HuH-7.5 (cell line): ENCODE data around the gene CACNA1B.
"Not testable (repeated sequence)": the region's sequence is repeated elsewhere in the genome, so short reads cannot be mapped to it uniquely, and the experiment has no call there.

ENCODE experiments used
- DNase-seq: peaks from one replicate; pipeline ENCODE4 v3.0.0; 2011; ENCODE audit warnings: low spot score

Gene CACNA1B

GRCh38 chr9:138015021-138015829 is 137.6 kb downstream of the CACNA1B start:
- no peak for DNase-seq

GRCh38 chr9:138016406-138017187 is 139.0 kb downstream of the CACNA1B start:
- no peak for DNase-seq

- DNase-seq: no peak
Observed at GRCh38 chr9:138017200-138017599, 139.6 kb downstream of the CACNA1B start.

GRCh38 chr9:138019514-138019913 is 141.9 kb downstream of the CACNA1B start:
- DNase-seq: not testable (repeated sequence)

- no peak for DNase-seq
Observed at GRCh38 chr9:138020120-138020794, 142.7 kb downstream of the CACNA1B start.

- no peak for DNase-seq
Observed at GRCh38 chr9:138020795-138021182, 143.2 kb downstream of the CACNA1B start.

GRCh38 chr9:138021251-138022056 is 143.9 kb downstream of the CACNA1B start:
- DNase-seq: no peak

GRCh38 chr9:138022121-138022741 is 144.6 kb downstream of the CACNA1B start:
- DNase-seq: no peak

- DNase-seq: no peak
Observed at GRCh38 chr9:138022756-138023393, 145.3 kb downstream of the CACNA1B start.

GRCh38 chr9:138023394-138024124 is 146.0 kb downstream of the CACNA1B start:
- DNase-seq: no peak

GRCh38 chr9:138024131-138024530 is 146.5 kb downstream of the CACNA1B start:
- no peak for DNase-seq

- DNase-seq: no peak
Observed at GRCh38 chr9:138024831-138025291, 147.3 kb downstream of the CACNA1B start.

- no peak for DNase-seq
Observed at GRCh38 chr9:138025417-138025816, 147.8 kb downstream of the CACNA1B start.

- DNase-seq: no peak
Observed at GRCh38 chr9:138025908-138026307, 148.3 kb downstream of the CACNA1B start.

GRCh38 chr9:138028596-138028995 is 151.0 kb downstream of the CACNA1B start:
- DNase-seq: no peak

- DNase-seq: no peak
Observed at GRCh38 chr9:138031186-138031585, 153.6 kb downstream of the CACNA1B start.

- DNase-seq: no peak
Observed at GRCh38 chr9:138033950-138034349, 156.4 kb downstream of the CACNA1B start.

- DNase-seq: no peak
Observed at GRCh38 chr9:138037140-138037539, 159.6 kb downstream of the CACNA1B start.

GRCh38 chr9:138038244-138038671 is 160.7 kb downstream of the CACNA1B start:
- no peak for DNase-seq
